ENCODE results near the gene NOC4L. TPM values are rescaled to one million over a fixed set of nuclear protein-coding genes. Genes with fewer than 3 reads are reported as not detected.
A peak's percentile ranks its signal among the peaks of the same experiment; 100 is the strongest.

The NOC4L gene
- total RNA-seq, 2 donors from 2014 or later: 12.5 to 29.7 TPM

GRCh38 chr12:132153501-132154340, 9.5 kb downstream of the NOC4L start:
- intact Hi-C loops (cut with DNase I): loop anchor here (2.0 to 10.0 kb wide), 3 partner anchors 65 to 461 kb away; partner anchors contain the start of genes LRCOL1 and P2RX2
- peak; percentile 50 for DNase-seq
- Histone ChIP-seq H3K9ac (ENCODE audit: low read depth in 2 of 2, low read length in 2 of 2) (peak overlapping the region; percentile 33 to 46), H3K4me3 (no peak overlapping the region), H3K9me3 (no peaks in the 10 kb centered on the region), H3K4me1 (no peaks in the 10 kb centered on the region), H3K27me3 (no peaks in the 10 kb centered on the region), H3K36me3 (no peaks in the 10 kb centered on the region), H3K27ac (no peak overlapping the region)
- TF ChIP-seq CTCF (IDR thresholded peaks at IDR 0.05): peak; percentile 92

GRCh38 chr12:132154341-132154761, 10.1 kb downstream of the NOC4L start:
- no peak for DNase-seq
- Histone ChIP-seq H3K9me3 (no peaks in the 10 kb centered on the region), H3K27ac (no peak overlapping the region), H3K27me3 (no peaks in the 10 kb centered on the region), H3K9ac (ENCODE audit: low read depth in 2 of 2, low read length in 2 of 2) (peak overlapping the region; percentile 33 to 46), H3K4me3 (no peak overlapping the region), H3K36me3 (no peaks in the 10 kb centered on the region), H3K4me1 (no peaks in the 10 kb centered on the region)
- no peak for TF ChIP-seq CTCF (IDR thresholded peaks at IDR 0.05)
- intact Hi-C loops (cut with DNase I): loop anchor here (2.0 to 10.0 kb wide), 3 partner anchors 64 to 460 kb away; partner anchors contain the start of genes LRCOL1 and P2RX2

- Histone ChIP-seq H3K36me3 (no peaks in the 10 kb centered on the region), H3K27me3 (no peaks in the 10 kb centered on the region), H3K27ac (no peak overlapping the region), H3K9ac (ENCODE audit: low read depth in 2 of 2, low read length in 2 of 2) (no peak overlapping the region), H3K4me3 (no peak overlapping the region), H3K9me3 (no peaks in the 10 kb centered on the region), H3K4me1 (no peaks in the 10 kb centered on the region)
- DNase-seq: no peak
- no peak for TF ChIP-seq CTCF (IDR thresholded peaks at IDR 0.05)
- intact Hi-C loops (cut with DNase I): loop anchor here (2.0 to 10.0 kb wide), 3 partner anchors 64 to 460 kb away; partner anchors contain the start of genes LRCOL1 and P2RX2
Measured at GRCh38 chr12:132154941-132155770, 10.9 kb downstream of the NOC4L start.

GRCh38 chr12:132155771-132156572, 11.7 kb downstream of the NOC4L start:
- Histone ChIP-seq H3K4me3 (no peak overlapping the region), H3K9me3 (no peaks in the 10 kb centered on the region), H3K27me3 (no peaks in the 10 kb centered on the region), H3K36me3 (no peaks in the 10 kb centered on the region), H3K27ac (no peak overlapping the region), H3K9ac (ENCODE audit: low read depth in 2 of 2, low read length in 2 of 2) (no peak overlapping the region), H3K4me1 (no peaks in the 10 kb centered on the region)
- no peak for TF ChIP-seq CTCF (IDR thresholded peaks at IDR 0.05)
- intact Hi-C loops (cut with DNase I): loop anchor here (2.0 to 10.0 kb wide), 2 partner anchors 63 to 459 kb away; partner anchors contain the start of genes LRCOL1 and P2RX2
- DNase-seq: no peak
